HepG2 (cell line): ENCODE measurements around the gene ZNF385B. TPM values are rescaled to one million over a fixed set of nuclear protein-coding genes. Genes with fewer than 3 reads are reported as not detected.

Source experiments
- AKNA ChIP-seq: sonication (generic); formaldehyde crosslinking; IDR thresholded peaks from 2 replicates; pipeline ENCODE4 v1.4.0; 2020; ENCODE audit warnings: missing genetic modification reagents, borderline replicate concordance
- ARID3A ChIP-seq: IDR thresholded peaks from 2 replicates; pipeline ENCODE4 v1.6.1; 2012; ENCODE audit warnings: low read depth, low read length, improper control_type of control experiment
- FOXA3 ChIP-seq: IDR thresholded peaks from 2 replicates; pipeline ENCODE4 v1.6.1; 2016; ENCODE audit warnings: missing genetic modification reagents, missing compliant biosample characterization
- MAFG ChIP-seq: sonication (generic); formaldehyde crosslinking; IDR thresholded peaks from 2 replicates; pipeline ENCODE4 v1.5.1; 2020; ENCODE audit warnings: mild to moderate bottlenecking, missing genetic modification reagents
- MLX ChIP-seq: IDR thresholded peaks from 2 replicates; pipeline ENCODE4 v1.6.1; 2016
- NFYC ChIP-seq: IDR thresholded peaks from 2 replicates; pipeline ENCODE4 v1.6.1; 2016; ENCODE audit warnings: missing genetic modification reagents, missing compliant biosample characterization
- SCMH1 ChIP-seq: sonication (generic); formaldehyde crosslinking; IDR thresholded peaks from 2 replicates; pipeline ENCODE4 v1.9.0; 2021; ENCODE audit warnings: missing genetic modification reagents, mild to moderate bottlenecking, borderline replicate concordance
- SMAD3 ChIP-seq: sonication (generic); formaldehyde crosslinking; IDR thresholded peaks from 2 replicates; pipeline ENCODE4 v1.4.0; 2020; ENCODE audit warnings: missing genetic modification reagents
- SOX13 ChIP-seq, 3 experiments: fragments of 450-650 bp in 1 of 3; sonication (generic) in 1 of 3; formaldehyde crosslinking in 1 of 3; IDR thresholded peaks in 2 of 3; conservative IDR thresholded peaks in 1 of 3; 2 replicates each; pipeline versions ENCODE4 v1.5.0 to v1.6.1; 2016 to 2020; ENCODE audit warnings: antibody characterized with exemption in 1 of 3, mild to moderate bottlenecking in 1 of 3, missing compliant biosample characterization in 1 of 3, missing genetic modification reagents in 1 of 3, moderate library complexity in 1 of 3
- TCF7L2 ChIP-seq: IDR thresholded peaks from 2 replicates; pipeline ENCODE4 v1.6.1; 2011; ENCODE audit warnings: mild to moderate bottlenecking, low read depth, low read length, moderate library complexity
- TEAD2 ChIP-seq: sonication (generic); formaldehyde crosslinking; IDR thresholded peaks from 2 replicates; pipeline ENCODE4 v1.9.0; 2021; ENCODE audit warnings: missing genetic modification reagents
- ZBTB49 ChIP-seq: sonication (generic); formaldehyde crosslinking; IDR thresholded peaks from 2 replicates; pipeline ENCODE4 v1.4.0; 2020; ENCODE audit warnings: missing genetic modification reagents, borderline replicate concordance
- ZFP62 ChIP-seq: sonication (generic); formaldehyde crosslinking; IDR thresholded peaks from 2 replicates; pipeline ENCODE4 v1.4.0; 2020; ENCODE audit warnings: missing genetic modification reagents
- ZNF24 ChIP-seq: fragments of 450-650 bp; IDR thresholded peaks from 2 replicates; pipeline ENCODE4 v1.6.1; 2017; ENCODE audit warnings: antibody characterized with exemption, mild to moderate bottlenecking
- ZNF253 ChIP-seq: sonication (generic); formaldehyde crosslinking; IDR thresholded peaks from 2 replicates; pipeline ENCODE4 v1.8.0; 2022; ENCODE audit warnings: mild to moderate bottlenecking, missing genetic modification reagents, borderline replicate concordance
- ZNF678 ChIP-seq: sonication (generic); formaldehyde crosslinking; IDR thresholded peaks from 2 replicates; pipeline ENCODE4 v1.4.0; 2020; ENCODE audit warnings: mild to moderate bottlenecking, missing genetic modification reagents
- ZNF800 ChIP-seq: sonication (generic); formaldehyde crosslinking; IDR thresholded peaks from 2 replicates; pipeline ENCODE4 v1.4.0; 2020; ENCODE audit warnings: missing genetic modification reagents
- ZSCAN9 ChIP-seq: IDR thresholded peaks from 2 replicates; pipeline ENCODE4 v1.6.1; 2016; ENCODE audit warnings: borderline replicate concordance
- polyA plus RNA-seq, 8 experiments: library from polyadenylated mRNA; depleted of rRNA in 3 of 8; stranded (reverse) in 7 of 8; unstranded in 1 of 8; fragments of >200 nt; fragmentation: Illumina TruSeq in 4 of 8; extraction: Trizol in 4 of 8; gene quantifications; 2 replicates each; pipeline versions ENCODE4 v1.2.1 to v1.2.3, GENCODE V29; 2011 to 2016; ENCODE audit warnings: low read depth in 4 of 8, missing spikeins in 1 of 8, mixed read lengths in 1 of 8; ENCODE audit not compliant: insufficient read depth in 1 of 8
- total RNA-seq, 5 experiments: library from RNA; depleted of rRNA; stranded (reverse); fragments of >200 nt; fragmentation: Illumina TruSeq; extraction: Trizol; gene quantifications; 2 replicates each; pipeline ENCODE4 v1.2.3, GENCODE V29; 2016; ENCODE audit warnings: low read depth in 1 of 5

ZNF385B gene
- total and polyA plus RNA-seq, 2 of the 13 experiments (the other 11 are each of a cell fraction or from before 2014, with no cell fraction given): 3.3 to 6.7 TPM

- no peak for TF ChIP-seq ZNF800 (CRISPR knock-in tag)
- no peak for TF ChIP-seq AKNA (CRISPR knock-in tag)
- TF ChIP-seq TCF7L2: no peak
- TF ChIP-seq FOXA3 (CRISPR knock-in tag): peak; percentile 57; the same call in 1 of the 2 replicates
- no peak for TF ChIP-seq ZNF253 (CRISPR knock-in tag)
- no peak for TF ChIP-seq ZBTB49 (CRISPR knock-in tag)
- TF ChIP-seq SMAD3 (CRISPR knock-in tag): no peak; the same call in 1 of the 2 replicates
- TF ChIP-seq ZSCAN9 (CRISPR knock-in tag): no peak
- no peak for TF ChIP-seq MLX (CRISPR knock-in tag)
- TF ChIP-seq SCMH1: no peak
- no peak for TF ChIP-seq MAFG (CRISPR knock-in tag)
- no peak for TF ChIP-seq ZNF24
- TF ChIP-seq TEAD2 (CRISPR knock-in tag): no peak
- TF ChIP-seq NFYC: peak; percentile 31; the same call in 1 of the 2 replicates
- TF ChIP-seq SOX13 (IDR thresholded peaks at IDR 0.05): no peak
- TF ChIP-seq SOX13 (CRISPR knock-in tag; conservative IDR thresholded peaks at IDR 0.05 in 1 of 2, IDR thresholded peaks at IDR 0.05 in 1 of 2): peak in 1 of 2 experiments; percentile 66; a peak in 2 of 4 replicates
- TF ChIP-seq ZFP62: no peak
- TF ChIP-seq ARID3A: peak; percentile 87
- TF ChIP-seq ZNF678 (CRISPR knock-in tag): no peak
Measured at GRCh38 chr2:179550214-179550613, 311.2 kb downstream of the ZNF385B start (continued).
